HG02970 (cell line): ENCODE results near the gene MBP.
A peak's percentile ranks its signal among the peaks of the same experiment; 100 is the strongest.

Experiments used
- ATAC-seq: cut with Tn5 transposase; IDR thresholded peaks from one replicate; pipeline ENCODE4 v1.9.1; 2021; ENCODE audit warnings: mild to moderate bottlenecking, moderate library complexity, moderate number of reproducible peaks; ENCODE audit not compliant: unreplicated experiment, low FRiP score

The MBP gene

DNA sequence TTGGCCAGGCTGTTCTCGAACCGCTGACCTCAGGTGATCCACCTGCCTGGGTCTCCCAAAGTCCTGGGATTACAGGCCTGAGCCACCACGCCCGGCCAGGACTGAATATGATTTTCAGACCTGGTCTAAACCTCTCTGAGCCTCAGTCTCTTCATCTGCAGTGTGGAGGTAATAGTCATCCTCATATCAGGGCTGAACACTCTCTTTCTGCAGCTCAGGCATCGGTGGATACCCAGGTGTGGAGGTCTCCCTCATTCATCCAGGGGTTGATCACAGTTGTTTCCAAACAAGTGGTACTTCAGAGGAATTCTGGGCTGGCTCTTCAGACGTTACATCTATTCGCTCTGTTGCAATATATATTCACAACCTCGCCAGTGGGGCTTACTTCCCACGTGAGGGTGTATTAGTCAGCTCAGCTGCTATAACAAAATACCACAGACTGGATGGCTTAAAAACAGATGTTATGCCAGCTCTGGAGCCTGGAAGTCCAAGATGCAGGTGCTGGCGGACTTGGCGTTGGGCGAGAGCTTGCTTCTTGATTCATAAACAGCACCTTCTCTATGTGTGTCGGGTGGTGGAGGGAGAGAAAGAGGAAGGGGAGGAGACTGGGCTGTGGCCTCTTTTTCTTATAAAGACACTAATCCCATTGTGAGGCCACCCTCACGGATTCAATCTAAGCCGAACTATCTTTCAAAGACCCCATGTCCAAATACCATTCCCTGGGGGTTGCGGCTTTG, 2.9 kb upstream of the MBP start:
- no peak for ATAC-seq

DNA sequence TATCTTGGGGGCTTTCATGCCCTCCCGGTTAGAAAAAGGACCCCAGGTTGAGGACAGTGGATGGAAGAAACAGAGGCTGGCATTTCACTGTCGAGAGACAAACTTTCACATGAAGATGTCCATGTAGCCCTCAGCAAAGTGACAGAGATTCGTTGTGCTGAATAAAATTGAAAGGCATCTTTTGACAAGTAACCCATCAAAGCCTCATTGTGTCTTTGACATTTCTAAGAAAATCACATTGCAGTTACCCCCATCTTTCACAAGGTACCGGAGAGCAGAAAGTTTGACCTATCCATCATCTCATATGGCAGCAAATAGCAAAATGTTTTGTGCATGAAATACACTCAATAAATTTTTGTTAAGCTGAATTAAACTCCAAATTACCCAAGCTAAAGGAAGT, 2.0 kb upstream of the MBP start:
- ATAC-seq, result no peak

DNA sequence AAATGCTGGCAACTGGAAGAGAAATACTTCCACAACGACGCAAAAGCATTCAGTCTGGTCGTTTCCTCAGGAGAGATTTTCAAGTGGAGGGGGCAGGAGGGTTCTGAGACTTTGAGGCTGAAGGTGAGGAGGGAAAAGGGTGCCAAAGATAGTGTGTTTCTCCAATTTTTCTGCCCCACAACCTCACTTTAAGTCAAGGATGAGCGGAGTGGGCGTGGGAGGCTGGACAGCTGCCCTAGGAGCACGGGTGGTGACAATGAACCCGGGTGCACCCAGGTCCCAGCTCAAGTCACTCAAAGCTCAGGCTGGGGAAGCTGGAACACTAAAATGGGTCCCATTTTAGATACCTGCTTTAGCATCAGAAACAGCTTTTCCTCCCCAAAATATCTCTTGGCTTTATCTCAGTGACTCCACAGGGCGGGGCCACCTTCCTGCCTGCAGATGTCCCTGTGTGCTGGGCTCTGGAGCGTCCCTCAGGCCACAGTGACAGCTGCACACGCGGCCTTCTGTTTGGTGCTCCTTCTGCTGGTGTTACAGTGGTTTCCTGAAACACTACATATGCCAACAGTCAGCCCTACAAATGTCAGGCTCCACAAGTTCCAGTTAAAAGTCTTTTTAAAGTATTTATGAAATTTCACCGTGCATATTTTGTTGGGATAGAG, 1.4 kb upstream of the MBP start:
- no peak for ATAC-seq

DNA sequence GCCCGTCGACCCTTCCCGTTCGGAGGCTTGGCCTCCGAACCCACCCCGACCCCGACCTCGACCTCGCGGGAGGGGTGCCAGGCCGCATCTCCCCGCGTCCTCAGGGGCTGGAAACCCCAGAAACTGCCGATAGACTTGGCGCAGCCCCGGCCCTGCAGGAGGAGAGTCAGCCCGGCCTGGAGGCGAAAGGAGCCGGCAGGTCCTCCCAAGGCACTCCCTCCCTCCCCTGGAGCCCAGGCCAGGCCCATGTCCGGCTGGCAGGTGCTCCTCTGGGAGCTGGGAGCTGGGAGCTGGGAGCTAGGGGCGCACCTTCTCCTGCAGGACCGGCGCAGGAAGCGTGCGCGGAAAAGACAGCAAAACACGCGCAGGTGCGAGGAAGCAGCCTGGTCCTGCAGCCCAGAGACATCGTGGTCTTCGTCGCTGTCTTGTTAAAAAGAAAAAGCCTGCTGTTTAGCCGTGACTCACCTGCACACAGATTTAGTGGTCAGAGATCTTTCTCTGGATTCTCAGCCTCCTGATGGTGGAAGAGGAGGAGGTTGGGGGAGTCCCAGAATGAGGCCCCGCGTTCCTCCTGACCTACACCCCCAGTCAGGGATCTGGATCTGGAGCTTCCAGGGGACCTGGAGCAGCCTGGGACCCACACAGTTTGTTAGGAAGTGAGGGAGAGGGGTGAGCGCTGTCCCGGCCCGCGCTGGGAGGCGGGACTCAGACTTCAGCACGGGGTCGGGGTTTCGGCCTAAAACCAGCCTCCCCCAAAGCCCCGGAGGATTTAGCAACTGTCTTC, 660 bp upstream of the MBP start:
- no peak for ATAC-seq

DNA sequence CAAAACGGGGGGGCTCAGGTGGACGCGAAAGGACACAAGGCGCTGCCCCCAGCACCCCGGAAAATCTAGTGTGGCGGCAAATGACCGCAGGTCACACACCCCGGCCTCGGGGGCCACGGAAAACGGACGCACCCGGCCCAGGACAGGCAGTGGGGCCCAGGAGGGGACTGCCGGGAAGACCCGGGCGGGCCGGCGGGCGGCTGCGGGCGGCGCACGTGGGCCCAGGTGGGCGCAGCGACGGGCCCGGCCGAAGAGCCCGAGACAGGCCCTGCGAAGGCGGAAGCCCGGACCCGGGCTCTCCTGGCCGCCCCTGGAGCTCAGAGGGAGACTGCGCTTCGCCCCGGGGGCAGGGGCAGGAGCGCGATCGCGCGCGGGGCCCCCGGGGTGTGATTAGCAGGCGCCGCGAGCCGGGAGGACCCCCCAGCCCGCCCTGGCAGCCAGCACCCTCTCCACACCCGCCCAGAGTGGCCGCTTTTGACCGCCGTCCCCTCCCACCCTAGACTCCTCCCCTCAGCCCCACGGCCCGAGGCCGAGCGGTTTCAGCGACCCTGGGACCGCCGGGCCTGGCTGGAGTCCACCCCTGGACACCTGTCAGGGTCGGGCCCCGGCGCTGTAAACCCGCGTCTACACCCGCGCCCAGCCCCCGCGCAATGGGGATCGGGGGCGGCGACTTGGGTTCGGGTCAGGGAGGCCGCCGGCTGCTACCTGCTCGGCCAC, 773 bp downstream of the MBP start:
- ATAC-seq, result peak; percentile 32

DNA sequence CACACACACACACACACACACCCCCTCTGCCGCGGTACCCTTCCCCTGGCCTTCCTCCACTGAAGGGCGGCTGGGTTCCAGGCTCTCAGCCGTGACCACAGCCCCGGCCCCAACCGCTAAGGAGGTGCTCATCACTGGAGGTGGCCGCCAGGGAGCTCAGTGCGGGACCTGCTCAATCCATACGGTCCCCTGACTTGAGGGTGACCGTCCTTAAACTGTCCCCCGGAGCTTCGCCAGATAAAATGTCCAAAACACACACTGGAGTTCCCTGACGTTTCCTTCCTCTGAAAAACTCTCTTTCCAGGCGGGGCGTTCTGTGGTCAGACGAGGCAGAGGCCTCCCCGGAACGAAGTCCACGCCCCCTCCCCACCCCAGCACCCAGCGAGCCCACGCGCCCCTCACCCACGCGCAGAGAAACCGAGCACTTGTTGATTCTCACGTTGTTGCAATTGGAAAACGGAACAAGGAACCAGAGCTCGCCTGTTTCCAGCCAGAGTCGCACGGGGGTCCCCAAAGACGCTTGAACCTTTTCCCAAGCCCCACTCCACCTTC, 1.4 kb downstream of the MBP start:
- ATAC-seq, result no peak

DNA sequence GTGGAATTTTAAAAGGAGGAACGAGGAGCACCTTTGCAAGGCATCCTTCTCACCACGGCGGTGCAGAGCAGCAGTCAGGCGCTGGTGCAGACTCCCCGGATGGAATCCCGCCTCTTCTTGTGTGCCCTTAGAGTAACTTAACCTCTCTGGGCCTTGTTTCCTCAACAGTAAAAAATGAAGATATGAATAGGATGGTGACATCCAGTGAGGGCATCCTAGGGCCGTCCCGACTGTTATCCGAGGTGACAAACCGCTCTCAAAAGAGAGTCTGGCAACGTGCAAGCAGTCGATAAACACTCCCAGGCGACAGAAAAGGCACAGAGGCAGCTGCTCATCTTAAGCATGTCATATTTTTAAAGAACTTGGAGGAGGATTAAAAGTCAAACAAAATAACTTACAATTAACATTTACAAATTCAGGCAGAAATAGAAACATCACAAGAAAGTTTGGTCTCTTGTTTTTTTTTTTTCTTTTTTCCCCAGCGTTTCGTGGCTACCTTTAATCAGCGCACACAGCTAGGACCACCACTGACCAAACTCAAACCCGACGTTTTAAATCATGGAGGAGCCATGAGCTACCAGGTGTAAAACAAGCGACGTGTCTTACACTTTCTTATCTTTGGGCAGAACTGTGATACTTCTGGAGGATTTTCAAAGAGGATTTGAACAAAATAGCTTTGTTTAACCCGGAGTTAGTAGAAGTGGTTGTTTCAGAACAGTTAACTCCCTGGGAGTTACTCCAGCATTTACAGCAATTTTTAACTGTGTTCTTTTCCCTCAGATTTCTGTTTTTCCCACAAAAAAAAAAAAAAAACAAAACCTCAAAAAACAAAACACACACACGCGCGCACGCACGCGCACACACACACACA, 2.1 kb downstream of the MBP start:
- ATAC-seq, result no peak

DNA sequence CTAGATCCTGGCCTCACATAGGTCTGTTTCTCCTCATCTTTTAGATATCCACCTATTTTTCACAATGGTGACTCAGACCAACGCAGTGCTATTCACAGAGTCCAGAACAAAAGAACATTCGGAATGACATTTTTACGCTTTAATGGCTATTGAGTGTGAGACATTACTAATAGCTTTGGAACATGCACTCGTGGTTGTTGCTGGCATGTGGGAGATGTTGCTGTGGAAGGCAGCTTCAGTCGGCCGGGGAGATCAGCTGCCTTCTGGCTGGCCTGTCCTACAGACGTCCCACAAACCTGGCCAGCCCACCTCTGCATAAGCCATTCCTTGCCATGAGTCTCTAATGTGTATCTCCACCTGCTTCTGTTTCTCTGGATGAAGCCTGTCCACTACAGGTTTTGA, 3.4 kb downstream of the MBP start:
- ATAC-seq, result no peak

DNA sequence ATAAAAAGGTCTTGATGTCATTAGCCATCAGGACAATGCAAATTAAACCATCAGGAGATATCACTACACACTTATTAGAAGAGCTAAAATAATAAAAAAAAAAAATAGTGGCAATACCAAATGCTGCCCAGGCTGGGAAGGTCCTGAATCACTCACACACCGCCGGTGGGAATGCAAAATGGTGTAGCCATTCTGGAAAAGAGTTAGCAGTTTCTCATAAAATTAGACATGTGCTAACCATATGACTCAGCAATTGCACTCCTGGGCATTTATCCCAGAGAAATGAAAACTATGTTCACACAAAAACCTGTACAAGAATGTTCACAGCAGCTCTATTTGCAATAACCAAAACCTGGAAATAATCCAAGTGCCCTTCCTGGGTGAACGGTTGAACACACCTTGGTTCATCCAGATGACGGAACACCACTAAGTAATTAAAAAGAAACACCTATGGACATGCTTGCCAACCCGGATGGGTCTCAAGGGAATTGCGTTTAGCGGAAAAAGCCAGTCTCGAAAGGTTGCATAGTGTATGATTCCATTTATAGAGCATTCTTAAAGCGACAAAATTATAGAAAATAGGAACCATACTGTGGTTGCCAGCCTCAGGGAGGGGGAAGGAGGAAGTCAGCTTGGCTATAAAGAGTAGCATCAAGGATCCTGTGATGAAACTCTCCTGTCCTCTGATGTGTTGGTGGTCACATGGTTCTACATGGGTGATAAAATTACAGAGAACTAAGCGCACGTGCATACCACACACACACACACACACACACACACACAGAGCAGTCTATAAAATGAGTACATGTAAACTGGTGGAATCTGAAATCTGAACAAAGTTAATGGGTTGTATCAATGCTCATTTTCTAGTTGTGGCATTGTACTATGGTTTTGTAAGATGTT, 4.6 kb downstream of the MBP start:
- no peak for ATAC-seq

DNA sequence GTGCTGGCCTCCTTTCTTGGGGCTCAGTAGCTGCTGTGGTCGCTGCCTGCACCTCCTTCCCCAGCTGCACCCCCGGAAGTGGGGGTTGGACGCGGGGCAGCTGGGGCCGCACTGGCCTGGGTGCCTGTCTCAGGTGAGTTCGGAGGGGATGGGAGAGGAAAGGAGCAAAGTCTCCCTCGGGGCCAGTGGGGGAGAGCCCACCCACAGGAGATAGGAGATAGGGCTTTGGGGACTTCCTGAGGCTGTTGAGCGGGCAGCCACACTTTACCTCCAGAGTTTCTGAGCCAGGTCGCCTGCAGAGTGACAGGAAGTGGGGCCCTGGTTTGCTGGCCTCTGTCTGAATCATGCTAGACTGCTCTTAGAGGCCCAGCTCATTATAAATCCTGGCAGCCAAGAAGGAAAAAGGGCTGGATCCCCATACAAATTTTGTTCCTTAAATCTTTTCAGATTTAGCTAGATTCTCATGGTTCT, 8.1 kb downstream of the MBP start:
- peak; percentile 44 for ATAC-seq

DNA sequence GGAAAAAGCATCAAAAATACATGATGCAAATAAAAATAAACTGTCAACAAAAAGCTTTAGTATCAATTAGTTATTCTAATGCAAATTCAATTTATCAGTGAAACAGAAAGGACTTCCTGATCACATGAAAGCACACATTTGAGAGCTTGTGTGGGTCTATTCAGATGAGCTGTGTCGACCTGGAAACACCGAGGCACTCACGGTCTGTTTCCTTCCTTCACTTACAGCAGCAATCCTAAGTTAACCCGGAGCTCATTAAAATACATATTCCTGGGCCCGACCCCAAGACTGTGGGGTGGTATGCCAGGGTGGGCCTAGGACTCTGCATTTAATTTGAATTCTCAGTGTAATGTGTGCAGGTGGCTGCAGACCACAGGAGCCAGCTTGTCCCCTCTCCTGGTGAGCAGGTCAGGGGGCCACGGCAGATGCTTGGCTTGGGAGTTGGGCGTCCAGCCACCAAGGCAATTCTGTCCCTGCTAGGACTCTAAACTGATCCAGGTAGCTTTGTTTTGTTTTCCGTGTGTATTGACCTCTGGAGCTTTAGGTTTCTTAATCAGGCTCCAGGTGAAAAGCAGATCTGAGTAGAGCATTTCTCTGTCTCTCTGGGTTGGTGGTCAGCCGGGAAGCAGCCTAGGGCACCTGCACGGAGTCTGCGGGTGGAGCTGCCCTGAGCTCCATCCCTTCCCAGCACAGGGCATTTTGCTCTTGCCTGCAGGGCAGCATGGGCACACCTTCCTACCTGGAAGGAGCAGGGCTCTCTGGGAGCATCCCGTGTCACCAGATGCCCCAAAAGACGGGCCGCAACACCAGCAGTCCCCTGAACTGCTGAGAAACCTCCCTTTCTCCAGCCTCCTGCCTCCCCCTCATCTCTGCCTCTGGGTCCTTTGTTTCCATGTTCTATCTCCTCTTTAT, 9.0 kb downstream of the MBP start:
- ATAC-seq, result no peak

DNA sequence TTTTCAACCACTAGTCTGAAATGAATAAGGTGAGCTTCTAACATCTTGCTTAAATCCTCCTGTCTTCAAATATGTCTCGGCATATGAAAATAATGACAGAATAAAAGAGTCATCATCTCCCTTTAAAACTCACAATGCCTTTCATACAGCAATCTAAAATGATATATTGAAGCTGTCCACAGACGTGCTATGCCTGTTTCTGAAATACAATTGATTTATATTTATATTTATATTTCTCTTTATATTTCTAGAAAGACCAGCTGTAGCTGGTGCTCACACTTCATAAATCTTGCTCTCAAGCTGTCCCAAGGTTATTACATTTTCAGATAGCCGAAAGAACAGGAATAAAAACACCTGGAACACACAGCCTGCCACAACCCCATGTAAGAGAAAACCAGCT, 11.1 kb downstream of the MBP start:
- no peak for ATAC-seq

DNA sequence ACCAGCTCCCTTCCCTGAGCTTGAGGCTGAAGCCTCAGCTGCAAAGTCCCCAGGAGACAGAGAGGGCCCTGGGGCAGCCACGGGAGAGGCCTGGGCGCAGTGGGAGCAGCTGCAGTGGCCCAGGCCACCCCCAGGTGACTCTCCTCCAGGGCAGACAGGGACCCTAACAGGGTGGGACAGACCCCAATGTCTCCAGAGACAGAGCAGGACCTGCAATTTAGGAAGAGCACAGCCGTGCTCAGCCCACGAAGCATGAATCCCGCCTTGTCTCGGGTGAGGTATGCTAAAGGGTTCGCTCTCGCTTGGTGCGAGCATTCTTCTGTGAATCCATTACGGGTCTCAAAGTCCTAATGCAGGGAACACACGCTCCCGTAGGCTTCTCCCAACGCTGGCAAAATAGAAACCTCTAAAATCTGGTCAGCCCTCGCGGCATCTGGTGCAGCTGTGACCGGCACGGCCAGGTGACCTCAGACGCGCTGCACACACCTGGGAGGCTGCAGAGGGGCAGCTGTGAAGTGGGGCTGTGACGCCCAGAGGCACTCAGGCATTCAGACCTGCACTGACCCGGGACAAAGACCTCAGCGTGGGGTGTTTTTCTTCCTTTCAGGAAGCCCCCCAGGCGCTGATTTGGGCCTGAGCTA, 12.6 kb downstream of the MBP start:
- no peak for ATAC-seq

DNA sequence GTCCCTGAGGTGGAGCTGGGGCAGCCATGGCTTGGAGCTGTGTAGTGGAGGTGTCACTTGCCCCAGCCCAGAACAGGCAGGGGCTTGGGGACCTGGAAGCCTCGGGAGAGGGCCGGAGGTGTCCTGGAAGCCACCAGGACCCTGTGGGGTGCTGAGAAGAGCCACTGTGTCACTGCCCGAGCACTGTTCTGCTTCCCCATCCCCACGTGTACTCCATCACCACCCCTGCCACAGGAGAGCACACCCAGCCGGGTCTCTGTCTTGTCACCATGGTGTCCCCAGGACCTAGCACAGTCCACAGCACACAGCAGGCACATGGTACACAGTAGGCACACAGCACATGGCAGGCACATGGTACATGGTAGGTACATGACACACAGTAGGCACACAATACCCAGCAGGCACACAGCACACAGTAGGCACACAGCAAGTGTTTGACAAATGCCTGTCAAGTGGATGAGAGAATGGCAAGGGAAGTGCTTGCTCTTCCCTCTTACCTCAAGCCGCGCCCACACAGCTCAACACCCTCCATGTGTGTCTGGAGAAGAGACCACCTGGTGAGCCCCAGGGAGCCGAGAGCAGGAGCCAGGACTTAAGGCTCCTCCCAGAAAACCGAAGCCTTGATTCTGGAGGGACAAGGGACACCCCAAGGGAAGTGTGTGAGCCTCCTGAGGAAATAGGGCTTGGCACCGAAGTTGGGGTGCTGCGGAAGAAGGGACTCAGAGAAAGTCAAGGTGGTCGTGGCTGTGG, 13.3 kb downstream of the MBP start:
- ATAC-seq, result no peak

DNA sequence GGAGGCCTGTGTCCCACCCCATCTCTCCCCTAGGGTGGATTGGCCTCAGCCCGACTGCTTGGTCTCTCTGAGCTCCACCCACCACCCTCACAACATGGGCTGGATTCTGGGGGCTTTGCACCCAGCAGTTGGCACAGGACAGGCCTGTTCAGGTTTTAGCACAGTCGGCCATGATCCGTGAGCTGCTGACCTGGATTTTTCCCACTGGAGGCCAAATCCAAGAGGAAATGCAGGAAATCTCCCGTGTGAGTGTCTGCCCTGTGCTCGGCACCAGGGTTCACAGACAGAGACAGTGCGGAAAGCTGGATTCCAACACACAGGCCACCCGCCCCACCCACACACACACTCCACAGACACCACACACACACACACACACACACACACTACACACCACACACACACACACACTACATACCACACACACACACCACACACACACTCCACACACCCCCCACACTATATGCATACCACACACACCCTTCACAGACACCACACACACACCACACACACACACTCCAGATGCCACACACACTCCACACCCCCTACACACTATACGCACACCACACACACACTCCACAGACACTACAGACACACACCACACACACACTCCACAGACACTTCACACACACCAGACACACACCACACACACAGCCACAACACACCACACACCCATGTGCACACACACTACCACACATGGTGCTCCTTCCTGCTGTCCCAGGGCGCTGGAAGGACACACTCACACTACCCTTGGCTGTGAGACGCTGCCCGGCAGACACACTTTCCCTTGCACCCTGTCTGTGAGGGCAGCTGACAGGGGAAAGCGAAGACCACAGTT, 14.1 kb downstream of the MBP start:
- no peak for ATAC-seq
